ENCODE measurements around the gene SMYD3. TPM values are rescaled to one million over a fixed set of nuclear protein-coding genes. Genes with fewer than 3 reads are reported as not detected.
A peak's percentile ranks its signal among the peaks of the same experiment; 100 is the strongest.

Gene SMYD3
- total and polyA plus RNA-seq, 9 of the 15 experiments (the other 6 are each of a cell fraction or from before 2014, with no cell fraction given) = 128 to 440 (median 197) TPM

GRCh38 chr1:246139745-246140182 lies 367.3 kb downstream of the SMYD3 start (continued):
- TF ChIP-seq PBX2 (CRISPR knock-in tag; IDR thresholded peaks at IDR 0.05; ENCODE audit: low read depth) = no peak
- peak; percentile 93 for TF ChIP-seq PBX2 (tag; conservative IDR thresholded peaks at IDR 0.05; ENCODE audit: low read depth)
- no peak for TF ChIP-seq SMAD2 (IDR thresholded peaks at IDR 0.05; ENCODE audit: low read depth, low read length)
- TF ChIP-seq ZNF668 (CRISPR knock-in tag; IDR thresholded peaks at IDR 0.05) = no peak
- TF ChIP-seq RFX5 (IDR thresholded peaks at IDR 0.05; ENCODE audit: low read depth, low read length) = no peak
- no peak for TF ChIP-seq NCOA2 (IDR thresholded peaks at IDR 0.05; ENCODE audit: partially characterized antibody in 2 of 2)
- TF ChIP-seq HDAC1 (IDR thresholded peaks at IDR 0.05) = peak in 1 of 2 experiments; percentile 26; a peak in 1 of 4 replicates
- peak; percentile 91 for TF ChIP-seq SMARCA4 (IDR thresholded peaks at IDR 0.05)
- TF ChIP-seq SMARCE1 (IDR thresholded peaks at IDR 0.05) = peak; percentile 86; the same call in 1 of the 2 replicates
- TF ChIP-seq POLR2AphosphoS2 (IDR thresholded peaks at IDR 0.05; ENCODE audit: low read length) = no peak
- no peak for TF ChIP-seq NFXL1 (CRISPR knock-in tag; IDR thresholded peaks at IDR 0.05)
- no peak for TF ChIP-seq CCAR2 (IDR thresholded peaks at IDR 0.05; ENCODE audit: low read depth, low read length)
- TF ChIP-seq, protein P1, sequence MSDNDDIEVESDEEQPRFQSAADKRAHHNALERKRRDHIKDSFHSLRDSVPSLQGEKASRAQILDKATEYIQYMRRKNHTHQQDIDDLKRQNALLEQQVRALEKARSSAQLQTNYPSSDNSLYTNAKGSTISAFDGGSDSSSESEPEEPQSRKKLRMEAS (CRISPR knock-in tag; IDR thresholded peaks at IDR 0.05) = no peak
- TF ChIP-seq DACH1 (IDR thresholded peaks at IDR 0.05; ENCODE audit: partially characterized antibody) = peak; percentile 84
- TF ChIP-seq, protein P2, sequence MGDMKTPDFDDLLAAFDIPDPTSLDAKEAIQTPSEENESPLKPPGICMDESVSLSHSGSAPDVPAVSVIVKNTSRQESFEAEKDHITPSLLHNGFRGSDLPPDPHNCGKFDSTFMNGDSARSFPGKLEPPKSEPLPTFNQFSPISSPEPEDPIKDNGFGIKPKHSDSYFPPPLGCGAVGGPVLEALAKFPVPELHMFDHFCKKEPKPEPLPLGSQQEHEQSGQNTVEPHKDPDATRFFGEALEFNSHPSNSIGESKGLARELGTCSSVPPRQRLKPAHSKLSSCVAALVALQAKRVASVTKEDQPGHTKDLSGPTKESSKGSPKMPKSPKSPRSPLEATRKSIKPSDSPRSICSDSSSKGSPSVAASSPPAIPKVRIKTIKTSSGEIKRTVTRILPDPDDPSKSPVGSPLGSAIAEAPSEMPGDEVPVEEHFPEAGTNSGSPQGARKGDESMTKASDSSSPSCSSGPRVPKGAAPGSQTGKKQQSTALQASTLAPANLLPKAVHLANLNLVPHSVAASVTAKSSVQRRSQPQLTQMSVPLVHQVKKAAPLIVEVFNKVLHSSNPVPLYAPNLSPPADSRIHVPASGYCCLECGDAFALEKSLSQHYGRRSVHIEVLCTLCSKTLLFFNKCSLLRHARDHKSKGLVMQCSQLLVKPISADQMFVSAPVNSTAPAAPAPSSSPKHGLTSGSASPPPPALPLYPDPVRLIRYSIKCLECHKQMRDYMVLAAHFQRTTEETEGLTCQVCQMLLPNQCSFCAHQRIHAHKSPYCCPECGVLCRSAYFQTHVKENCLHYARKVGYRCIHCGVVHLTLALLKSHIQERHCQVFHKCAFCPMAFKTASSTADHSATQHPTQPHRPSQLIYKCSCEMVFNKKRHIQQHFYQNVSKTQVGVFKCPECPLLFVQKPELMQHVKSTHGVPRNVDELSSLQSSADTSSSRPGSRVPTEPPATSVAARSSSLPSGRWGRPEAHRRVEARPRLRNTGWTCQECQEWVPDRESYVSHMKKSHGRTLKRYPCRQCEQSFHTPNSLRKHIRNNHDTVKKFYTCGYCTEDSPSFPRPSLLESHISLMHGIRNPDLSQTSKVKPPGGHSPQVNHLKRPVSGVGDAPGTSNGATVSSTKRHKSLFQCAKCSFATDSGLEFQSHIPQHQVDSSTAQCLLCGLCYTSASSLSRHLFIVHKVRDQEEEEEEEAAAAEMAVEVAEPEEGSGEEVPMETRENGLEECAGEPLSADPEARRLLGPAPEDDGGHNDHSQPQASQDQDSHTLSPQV (IDR thresholded peaks at IDR 0.05) = peak; percentile 75
- 0 out of 2 replicates have a peak, but pooled peaks have one; percentile 7 for TF ChIP-seq NFE2L1 (tag; IDR thresholded peaks at IDR 0.05; ENCODE audit: borderline replicate concordance, low read depth)
- TF ChIP-seq POLR2H (tag; IDR thresholded peaks at IDR 0.05; ENCODE audit: low read depth) = 0 out of 2 replicates have a peak, but pooled peaks have one; percentile 26
- TF ChIP-seq ZNF184 (CRISPR knock-in tag; IDR thresholded peaks at IDR 0.05) = no peak
- peak; percentile 58 for TF ChIP-seq TAF9B (IDR thresholded peaks at IDR 0.05; ENCODE audit: partially characterized antibody)
- no peak for TF ChIP-seq SIN3A (IDR thresholded peaks at IDR 0.05; ENCODE audit: borderline replicate concordance in 2 of 2, control insufficient read depth in 1 of 2, low read depth in 2 of 2, low read length in 2 of 2)
- no peak for TF ChIP-seq SIX5 (IDR thresholded peaks at IDR 0.05; ENCODE audit: borderline replicate concordance in 1 of 2, insufficient read depth in 1 of 2, low read depth in 1 of 2, low read length in 2 of 2)
- TF ChIP-seq DIDO1 (tag; IDR thresholded peaks at IDR 0.05; ENCODE audit: low read depth) = no peak
- peak; percentile 55 for TF ChIP-seq EP300 (IDR thresholded peaks at IDR 0.05; ENCODE audit: low read length)
- peak; percentile 87 for TF ChIP-seq NFE2 (IDR thresholded peaks at IDR 0.05; ENCODE audit: low read depth)

Data from K562 (cell line).